Measurements from ENCODE around the gene PDGFRB. TPM values are rescaled to one million over a fixed set of nuclear protein-coding genes. Genes with fewer than 3 reads are reported as not detected.

Gene PDGFRB
- total and polyA plus RNA-seq, 2 donors (not counting 1 experiment from before 2014, with no cell fraction given) = 231 to 347 TPM

DNA sequence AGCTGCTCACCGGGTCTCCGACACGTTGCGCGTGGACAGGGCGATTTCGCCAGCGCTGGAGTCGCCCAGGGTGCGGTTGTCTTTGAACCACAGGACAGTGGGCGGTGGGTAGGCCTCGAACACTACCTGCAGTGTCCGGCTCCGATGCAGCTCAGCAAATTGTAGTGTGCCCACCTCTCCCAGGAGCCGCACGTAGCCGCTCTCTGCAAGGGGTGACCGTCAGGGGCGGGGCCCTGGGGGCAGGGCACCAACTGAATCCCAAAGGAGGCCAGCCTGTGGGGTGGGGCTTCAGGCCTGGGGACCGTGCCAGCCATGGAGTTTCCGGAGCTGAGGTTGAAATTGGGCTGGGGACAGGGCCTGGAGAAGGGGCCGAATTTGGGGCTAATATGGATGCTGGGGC is 22.9 kb downstream of the PDGFRB start:
- no peak for DNase-seq (ENCODE audit: low read depth in 2 of 2)
- H3K4me3 ChIP-seq (replicated peaks in 1 of 4; ENCODE audit: control extremely low read depth in 1 of 4, insufficient read depth in 1 of 4, low read depth in 3 of 4, low read length in 4 of 4) = no peak overlapping the region
- H3K4me2 ChIP-seq (ENCODE audit: extremely low read depth, insufficient read depth, low read length) = no peak overlapping the region
- peaks cover 65% of the 10 kb centered on the region for H3K36me3 ChIP-seq (ENCODE audit: control insufficient read depth, insufficient read depth, low read length)
- peaks cover 70% of the 10 kb centered on the region for H3K4me1 ChIP-seq (ENCODE audit: control insufficient read depth, extremely low read depth, insufficient read depth, low read length)
- no peaks in the 10 kb centered on the region for H3K27me3 ChIP-seq (ENCODE audit: control insufficient read depth, insufficient read depth, low read length)
- no peak overlapping the region for H2AFZ ChIP-seq (ENCODE audit: low read length)
- H3K27ac ChIP-seq (ENCODE audit: insufficient read depth, low read length) = peak overlapping the region; percentile 32
- no peak overlapping the region for H3K9ac ChIP-seq (ENCODE audit: insufficient read depth, low read length)
- no peaks in the 10 kb centered on the region for H4K20me1 ChIP-seq (ENCODE audit: control insufficient read depth, extremely low read depth, insufficient read depth, low read length)
- H3K9me3 ChIP-seq (ENCODE audit: control insufficient read depth, insufficient read depth, low read depth, low read length) = no peaks in the 10 kb centered on the region
- TF ChIP-seq, protein P1, sequence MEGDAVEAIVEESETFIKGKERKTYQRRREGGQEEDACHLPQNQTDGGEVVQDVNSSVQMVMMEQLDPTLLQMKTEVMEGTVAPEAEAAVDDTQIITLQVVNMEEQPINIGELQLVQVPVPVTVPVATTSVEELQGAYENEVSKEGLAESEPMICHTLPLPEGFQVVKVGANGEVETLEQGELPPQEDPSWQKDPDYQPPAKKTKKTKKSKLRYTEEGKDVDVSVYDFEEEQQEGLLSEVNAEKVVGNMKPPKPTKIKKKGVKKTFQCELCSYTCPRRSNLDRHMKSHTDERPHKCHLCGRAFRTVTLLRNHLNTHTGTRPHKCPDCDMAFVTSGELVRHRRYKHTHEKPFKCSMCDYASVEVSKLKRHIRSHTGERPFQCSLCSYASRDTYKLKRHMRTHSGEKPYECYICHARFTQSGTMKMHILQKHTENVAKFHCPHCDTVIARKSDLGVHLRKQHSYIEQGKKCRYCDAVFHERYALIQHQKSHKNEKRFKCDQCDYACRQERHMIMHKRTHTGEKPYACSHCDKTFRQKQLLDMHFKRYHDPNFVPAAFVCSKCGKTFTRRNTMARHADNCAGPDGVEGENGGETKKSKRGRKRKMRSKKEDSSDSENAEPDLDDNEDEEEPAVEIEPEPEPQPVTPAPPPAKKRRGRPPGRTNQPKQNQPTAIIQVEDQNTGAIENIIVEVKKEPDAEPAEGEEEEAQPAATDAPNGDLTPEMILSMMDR (conservative IDR thresholded peaks at IDR 0.05 in 1 of 2, IDR thresholded peaks at IDR 0.05 in 1 of 2; ENCODE audit: low read depth in 1 of 2, low read length in 2 of 2) = no peak
- no peak for TF ChIP-seq EZH2 (IDR thresholded peaks at IDR 0.05; ENCODE audit: low read length, missing control alignments)
- H3K79me2 ChIP-seq (ENCODE audit: control insufficient read depth, insufficient read depth, low read length) = peaks cover 53% of the 10 kb centered on the region

DNA sequence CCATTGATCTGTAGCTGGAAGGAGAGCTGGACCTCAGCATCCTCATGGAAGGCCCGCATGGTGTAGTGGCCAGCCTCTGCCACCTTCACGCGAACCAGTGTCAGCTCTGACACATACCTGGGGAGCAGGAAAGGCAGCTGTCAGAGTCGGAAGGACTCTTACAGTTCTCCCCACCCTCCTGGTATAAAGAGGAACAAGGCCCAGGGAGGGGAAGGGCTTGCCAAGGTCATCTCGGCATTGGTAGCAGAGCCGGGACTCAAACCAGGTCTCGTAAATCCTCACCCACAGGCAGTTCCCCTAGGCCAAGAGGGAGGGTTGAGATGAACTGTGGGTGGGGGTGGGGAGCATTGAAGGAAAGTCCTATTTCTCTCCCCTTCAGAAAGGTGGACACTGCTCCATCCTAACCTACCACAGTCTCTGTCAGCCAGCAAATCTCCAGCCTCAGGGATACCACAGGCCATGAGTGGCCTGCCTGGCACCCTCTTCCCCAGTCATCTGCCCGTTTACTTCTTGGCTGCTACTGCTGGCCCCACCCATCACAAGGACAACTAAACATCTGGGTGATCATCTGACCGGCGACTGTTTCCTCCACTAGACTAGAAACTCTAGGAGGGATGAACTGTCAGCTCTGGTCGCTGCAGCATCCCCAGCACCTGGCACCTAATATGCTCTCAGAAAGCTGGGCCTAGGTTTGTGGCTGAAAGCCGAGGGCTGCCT is 23.5 kb downstream of the PDGFRB start:
- no peaks in the 10 kb centered on the region for H3K27me3 ChIP-seq (ENCODE audit: control insufficient read depth, insufficient read depth, low read length)
- no peak overlapping the region for H3K9ac ChIP-seq (ENCODE audit: insufficient read depth, low read length)
- H3K9me3 ChIP-seq (ENCODE audit: control insufficient read depth, insufficient read depth, low read depth, low read length) = no peaks in the 10 kb centered on the region
- H3K36me3 ChIP-seq (ENCODE audit: control insufficient read depth, insufficient read depth, low read length) = peaks cover 65% of the 10 kb centered on the region
- no peak overlapping the region for H3K4me3 ChIP-seq (replicated peaks in 1 of 4; ENCODE audit: control extremely low read depth in 1 of 4, insufficient read depth in 1 of 4, low read depth in 3 of 4, low read length in 4 of 4)
- peaks cover 64% of the 10 kb centered on the region for H3K4me1 ChIP-seq (ENCODE audit: control insufficient read depth, extremely low read depth, insufficient read depth, low read length)
- H2AFZ ChIP-seq (ENCODE audit: low read length) = no peak overlapping the region
- no peaks in the 10 kb centered on the region for H4K20me1 ChIP-seq (ENCODE audit: control insufficient read depth, extremely low read depth, insufficient read depth, low read length)
- peak in 1 of 2 donors; percentile 63 for DNase-seq (ENCODE audit: low read depth in 2 of 2)
- H3K79me2 ChIP-seq (ENCODE audit: control insufficient read depth, insufficient read depth, low read length) = peaks cover 47% of the 10 kb centered on the region
- no peak overlapping the region for H3K4me2 ChIP-seq (ENCODE audit: extremely low read depth, insufficient read depth, low read length)
- H3K27ac ChIP-seq (ENCODE audit: insufficient read depth, low read length) = peak overlapping the region; percentile 54
- TF ChIP-seq, protein P1 (conservative IDR thresholded peaks at IDR 0.05 in 1 of 2, IDR thresholded peaks at IDR 0.05 in 1 of 2; ENCODE audit: low read depth in 1 of 2, low read length in 2 of 2) = no peak
- no peak for TF ChIP-seq EZH2 (IDR thresholded peaks at IDR 0.05; ENCODE audit: low read length, missing control alignments)

DNA sequence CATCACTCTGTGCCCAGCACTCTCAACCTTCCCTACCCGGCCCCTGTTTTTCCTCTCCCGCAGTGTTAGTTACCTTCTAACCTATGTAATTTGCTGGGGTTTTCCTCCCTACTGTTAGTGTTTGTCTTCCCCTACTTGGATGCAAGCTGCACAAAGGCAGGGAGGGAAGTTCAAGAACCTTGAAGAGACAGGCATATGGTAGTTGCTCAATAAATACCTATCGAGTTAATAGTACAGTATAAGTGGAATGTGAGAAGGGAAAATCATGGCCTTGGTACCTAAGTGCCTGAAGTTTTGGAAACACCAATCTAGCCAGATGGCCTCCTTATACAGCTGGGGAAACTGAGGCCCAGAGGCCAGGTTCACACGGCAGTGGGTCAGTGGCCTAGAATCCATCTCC is 24.2 kb downstream of the PDGFRB start:
- no peak overlapping the region for H3K4me2 ChIP-seq (ENCODE audit: extremely low read depth, insufficient read depth, low read length)
- TF ChIP-seq EZH2 (IDR thresholded peaks at IDR 0.05; ENCODE audit: low read length, missing control alignments) = no peak
- TF ChIP-seq, protein P1 (conservative IDR thresholded peaks at IDR 0.05 in 1 of 2, IDR thresholded peaks at IDR 0.05 in 1 of 2; ENCODE audit: low read depth in 1 of 2, low read length in 2 of 2) = no peak
- peaks cover 64% of the 10 kb centered on the region for H3K36me3 ChIP-seq (ENCODE audit: control insufficient read depth, insufficient read depth, low read length)
- H3K27ac ChIP-seq (ENCODE audit: insufficient read depth, low read length) = peak overlapping the region; percentile 54
- no peak overlapping the region for H3K9ac ChIP-seq (ENCODE audit: insufficient read depth, low read length)
- H3K4me3 ChIP-seq (replicated peaks in 1 of 4; ENCODE audit: control extremely low read depth in 1 of 4, insufficient read depth in 1 of 4, low read depth in 3 of 4, low read length in 4 of 4) = no peak overlapping the region
- peaks cover 57% of the 10 kb centered on the region for H3K4me1 ChIP-seq (ENCODE audit: control insufficient read depth, extremely low read depth, insufficient read depth, low read length)
- no peaks in the 10 kb centered on the region for H4K20me1 ChIP-seq (ENCODE audit: control insufficient read depth, extremely low read depth, insufficient read depth, low read length)
- H3K27me3 ChIP-seq (ENCODE audit: control insufficient read depth, insufficient read depth, low read length) = no peaks in the 10 kb centered on the region
- H2AFZ ChIP-seq (ENCODE audit: low read length) = no peak overlapping the region
- H3K9me3 ChIP-seq (ENCODE audit: control insufficient read depth, insufficient read depth, low read depth, low read length) = no peaks in the 10 kb centered on the region
- DNase-seq (ENCODE audit: low read depth in 2 of 2) = no peak
- peaks cover 40% of the 10 kb centered on the region for H3K79me2 ChIP-seq (ENCODE audit: control insufficient read depth, insufficient read depth, low read length)

Measured in fibroblast of lung (primary cell).